GM12873 (cell line): ENCODE measurements around the gene SMTN.
A peak's percentile ranks its signal among the peaks of the same experiment; 100 is the strongest.

Source experiments
- CTCF ChIP-seq: IDR thresholded peaks from 2 replicates; pipeline ENCODE4 v1.5.1; 2012; ENCODE audit warnings: low read depth, mild to moderate bottlenecking, moderate library complexity, low read length, control low read depth; ENCODE audit not compliant: insufficient read depth; ENCODE audit errors: missing control alignments

SMTN gene

GRCh38 chr22:31085928-31086327, 4.8 kb downstream of the SMTN start:
- no peak for TF ChIP-seq CTCF

DNA sequence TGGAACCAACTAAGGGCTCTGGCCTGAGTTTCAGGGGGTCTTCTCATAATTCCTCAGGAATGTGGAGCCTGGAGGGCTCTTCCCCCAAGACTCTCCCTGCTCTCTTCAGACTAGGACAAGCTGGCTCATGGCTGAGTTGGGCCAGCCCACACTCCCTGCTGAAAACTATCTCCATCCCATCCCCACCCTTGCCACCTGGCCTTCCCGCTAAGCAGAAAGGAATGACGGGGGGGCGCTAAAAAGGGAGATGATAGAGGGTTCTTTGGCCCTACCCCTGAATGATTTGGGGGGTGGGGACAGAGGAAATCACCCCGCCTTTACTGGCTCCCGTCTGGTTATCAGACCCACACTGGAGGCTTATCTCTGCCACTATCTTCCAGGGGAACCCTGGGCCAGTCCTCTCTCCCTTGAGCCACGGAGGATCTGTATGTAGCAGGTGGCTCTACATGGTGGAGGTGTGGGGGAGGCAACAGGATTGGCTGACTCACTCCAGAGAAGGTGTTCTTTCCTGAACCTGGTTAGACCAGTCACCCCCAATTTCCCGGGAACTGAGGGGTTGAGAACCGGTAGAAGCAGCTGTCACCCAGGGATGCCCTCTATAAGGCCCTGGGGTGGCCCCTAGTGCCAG, 5.7 kb downstream of the SMTN start:
- no peak for TF ChIP-seq CTCF

DNA sequence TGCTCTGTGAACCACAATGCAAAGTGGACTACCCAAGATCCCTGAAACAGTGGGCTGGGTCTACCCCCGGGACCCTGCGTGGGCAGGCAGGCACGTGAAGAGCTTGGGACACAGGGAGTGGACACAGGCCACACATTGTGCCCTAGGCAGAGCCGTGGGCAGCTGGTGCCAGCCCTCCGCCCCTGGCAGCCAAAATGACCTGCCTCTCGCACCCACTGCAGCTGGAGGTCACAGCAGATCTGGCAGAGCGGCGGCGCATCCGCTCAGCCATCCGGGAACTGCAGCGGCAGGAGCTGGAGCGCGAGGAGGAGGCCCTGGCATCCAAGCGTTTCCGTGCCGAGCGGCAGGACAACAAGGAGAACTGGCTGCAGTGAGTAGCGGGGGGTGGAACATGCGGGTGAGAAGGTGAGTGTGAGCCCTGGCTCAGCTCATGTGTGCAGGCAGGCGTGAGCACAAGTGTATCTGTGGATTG, 6.7 kb downstream of the SMTN start:
- TF ChIP-seq CTCF = no peak

DNA sequence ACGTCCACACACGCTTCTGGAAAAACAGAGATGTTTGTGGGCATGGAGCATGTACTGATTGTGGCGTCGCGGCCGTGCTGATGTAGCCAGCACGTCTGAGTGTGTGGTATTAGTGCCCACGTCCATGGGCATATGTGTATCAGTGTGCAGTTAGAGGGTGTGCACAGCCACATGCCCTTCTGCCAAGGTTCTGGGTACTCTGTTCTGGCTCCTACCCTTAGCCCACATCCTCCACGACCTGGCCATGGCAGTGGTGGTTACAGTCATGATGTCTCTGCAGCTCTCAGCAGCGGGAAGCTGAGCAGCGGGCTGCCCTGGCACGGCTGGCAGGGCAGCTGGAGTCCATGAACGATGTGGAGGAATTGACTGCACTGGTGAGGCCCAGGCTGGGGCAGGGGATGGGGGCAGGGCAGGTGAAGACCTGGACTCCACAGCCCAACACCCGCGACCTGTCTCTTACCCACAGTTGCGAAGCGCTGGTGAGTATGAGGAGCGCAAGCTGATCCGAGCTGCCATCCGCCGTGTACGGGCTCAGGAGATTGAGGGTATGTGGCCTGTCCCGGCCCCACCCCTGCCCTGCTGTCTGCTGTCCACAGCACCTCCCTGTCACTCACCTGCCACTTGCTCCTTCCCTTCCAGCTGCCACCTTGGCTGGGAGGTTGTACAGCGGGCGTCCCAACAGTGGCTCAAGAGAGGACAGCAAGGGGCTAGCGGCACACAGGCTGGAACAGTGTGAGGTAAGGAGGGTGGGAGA, 7.3 kb downstream of the SMTN start:
- TF ChIP-seq CTCF = no peak

DNA sequence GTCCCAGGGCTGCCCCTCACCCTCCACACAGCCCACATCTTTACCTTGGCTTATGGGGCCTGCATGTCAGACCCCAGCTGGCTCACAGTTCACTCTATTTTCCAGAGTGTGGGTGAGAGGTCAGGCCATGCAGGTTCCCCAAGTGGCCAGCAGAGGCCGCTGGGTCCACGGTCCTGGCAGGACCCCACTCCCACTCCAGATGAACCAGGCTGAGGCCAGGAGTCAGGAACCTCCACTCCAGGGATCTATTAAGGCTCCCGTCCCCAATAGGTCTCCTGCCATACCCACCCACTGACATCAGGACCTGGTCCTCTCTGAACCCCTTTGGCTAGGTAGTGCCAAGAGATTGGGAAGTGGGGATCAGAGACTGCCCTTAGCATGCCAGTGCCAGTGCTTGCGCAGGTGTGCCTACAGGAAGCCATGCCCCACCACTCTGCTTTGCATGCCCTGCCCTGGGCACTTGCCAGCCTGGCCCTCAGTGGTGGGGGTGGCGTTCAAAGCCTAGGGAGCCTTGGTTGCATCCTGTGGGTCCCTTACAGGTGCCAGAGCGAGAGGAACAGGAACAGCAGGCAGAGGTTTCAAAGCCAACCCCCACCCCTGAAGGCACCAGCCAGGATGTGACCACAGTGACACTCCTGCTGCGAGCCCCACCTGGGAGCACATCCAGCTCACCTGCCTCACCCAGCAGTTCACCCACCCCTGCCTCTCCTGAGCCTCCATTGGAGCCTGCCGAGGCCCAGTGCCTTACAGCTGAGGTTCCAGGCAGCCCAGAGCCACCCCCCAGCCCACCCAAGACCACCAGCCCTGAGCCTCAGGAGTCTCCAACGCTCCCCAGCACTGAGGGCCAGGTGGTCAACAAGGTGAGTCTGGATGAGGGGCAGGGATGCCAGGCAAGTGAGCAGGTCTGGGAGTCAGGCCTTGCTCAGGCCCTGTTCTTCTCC, 8.3 kb downstream of the SMTN start:
- TF ChIP-seq CTCF = peak; percentile 95

- TF ChIP-seq CTCF = no peak
Measured at GRCh38 chr22:31090217-31091085, 9.3 kb downstream of the SMTN start.
